Neural cell (in vitro differentiated cells): Measurements from ENCODE around the gene NTN3. TPM values are rescaled to one million over a fixed set of nuclear protein-coding genes. Genes with fewer than 3 reads are reported as not detected.

Experiments
- H2AFZ ChIP-seq: fragments of 200-600, 300-800 bp; sonication (generic), shearing (Covaris generic); 2 replicates; pipeline ENCODE4 v1.6.0; 2014; ENCODE audit warnings: low read depth, mild to moderate bottlenecking, antibody characterized with exemption, low read length, moderate library complexity
- H3F3A ChIP-seq: fragments of 200-600 bp; shearing (Covaris generic); 2 replicates; pipeline ENCODE4 v1.6.1; 2016; ENCODE audit warnings: mild to moderate bottlenecking, moderate library complexity, mixed read lengths, antibody characterized with exemption, low read length; ENCODE audit not compliant: insufficient read depth, poor library complexity, severe bottlenecking
- H3K27ac ChIP-seq: fragments of 200-600, 300-800 bp; sonication (generic), shearing (Covaris generic); 2 replicates; pipeline ENCODE4 v1.5.1; 2014; ENCODE audit warnings: mild to moderate bottlenecking, low read length, moderate library complexity
- H3K27me3 ChIP-seq: fragments of 300-800, 200-600 bp; sonication (generic), shearing (Covaris generic); 2 replicates; pipeline ENCODE4 v1.6.0; 2014; ENCODE audit warnings: mild to moderate bottlenecking, low read depth, low read length, moderate library complexity; ENCODE audit not compliant: insufficient read depth
- H3K36me3 ChIP-seq: fragments of 300-800, 200-600 bp; sonication (generic), shearing (Covaris generic); 2 replicates; pipeline ENCODE4 v1.5.1; 2014; ENCODE audit warnings: mild to moderate bottlenecking, antibody characterized with exemption, low read length, moderate library complexity; ENCODE audit not compliant: insufficient read depth
- H3K4me2 ChIP-seq: fragments of 300-800, 200-600 bp; sonication (generic), shearing (Covaris generic); 2 replicates; pipeline ENCODE4 v1.6.0; 2014; ENCODE audit warnings: mild to moderate bottlenecking, low read length
- H3K4me3 ChIP-seq: fragments of 300-800, 200-600 bp; sonication (generic), shearing (Covaris generic); 2 replicates; pipeline ENCODE4 v1.5.1; 2014; ENCODE audit warnings: mild to moderate bottlenecking, low read length, moderate library complexity
- H3K79me2 ChIP-seq: fragments of 200-600 bp; shearing (Covaris generic); replicated peaks from 2 replicates; pipeline ENCODE4 v1.6.0; 2014; ENCODE audit warnings: mild to moderate bottlenecking, low read length, moderate library complexity; ENCODE audit not compliant: insufficient read depth
- H3K9ac ChIP-seq: fragments of 300-800, 200-600 bp; sonication (generic), shearing (Covaris generic); 2 replicates; pipeline ENCODE4 v1.6.1; 2016; ENCODE audit warnings: mild to moderate bottlenecking, low read length, mixed read lengths
- H3K9me2 ChIP-seq: fragments of 200-600 bp; shearing (Covaris generic); 2 replicates; pipeline ENCODE4 v1.6.1; 2016; ENCODE audit warnings: mild to moderate bottlenecking, low read length, mixed read lengths; ENCODE audit not compliant: insufficient read depth
- H3K9me3 ChIP-seq: fragments of 200-600, 300-800 bp; sonication (generic), shearing (Covaris generic); 2 replicates; pipeline ENCODE4 v1.6.1; 2016; ENCODE audit warnings: mild to moderate bottlenecking, mixed run types, low read length, moderate library complexity, mixed read lengths
- H4K20me1 ChIP-seq: fragments of 200-600 bp; shearing (Covaris generic); 2 replicates; pipeline ENCODE4 v1.6.1; 2016; ENCODE audit warnings: mild to moderate bottlenecking, mixed run types; ENCODE audit not compliant: insufficient read depth
- CTCF ChIP-seq: fragments of 450-650 bp; IDR thresholded peaks from 2 replicates; pipeline ENCODE4 v1.5.1; 2014; ENCODE audit warnings: antibody characterized with exemption, mild to moderate bottlenecking, moderate library complexity; ENCODE audit not compliant: poor library complexity, severe bottlenecking
- EP300 ChIP-seq: fragments of 450-650 bp; conservative IDR thresholded peaks from 2 replicates; pipeline ENCODE4 v1.6.1; 2014; ENCODE audit warnings: antibody characterized with exemption, mild to moderate bottlenecking, moderate library complexity; ENCODE audit not compliant: poor library complexity, severe bottlenecking
- EZH2 ChIP-seq: fragments of 200-600, 300-800 bp; shearing (Covaris generic), sonication (generic); IDR thresholded peaks from 2 replicates; pipeline ENCODE4 v1.6.1; 2014; ENCODE audit warnings: antibody characterized with exemption, low read length, borderline replicate concordance, mild to moderate bottlenecking; ENCODE audit not compliant: insufficient read depth, poor library complexity, severe bottlenecking
- MXI1 ChIP-seq: fragments of 450-650 bp; conservative IDR thresholded peaks from 2 replicates; pipeline ENCODE4 v1.6.1; 2014; ENCODE audit warnings: antibody characterized with exemption, mild to moderate bottlenecking; ENCODE audit not compliant: poor library complexity, severe bottlenecking
- POLR2AphosphoS5 ChIP-seq: IDR thresholded peaks from 2 replicates; pipeline ENCODE4 v1.6.1; 2012
- RAD21 ChIP-seq: fragments of 450-650 bp; conservative IDR thresholded peaks from 2 replicates; pipeline ENCODE4 v1.6.1; 2014; ENCODE audit warnings: antibody characterized with exemption, mild to moderate bottlenecking, moderate library complexity
- REST ChIP-seq: IDR thresholded peaks from 2 replicates; pipeline ENCODE4 v1.6.1; 2012; ENCODE audit warnings: borderline replicate concordance
- SMC3 ChIP-seq: fragments of 450-650 bp; conservative IDR thresholded peaks from 2 replicates; pipeline ENCODE4 v1.6.1; 2014; ENCODE audit warnings: antibody characterized with exemption, mild to moderate bottlenecking, moderate library complexity; ENCODE audit not compliant: poor library complexity
- TAF1 ChIP-seq: IDR thresholded peaks from 2 replicates; pipeline ENCODE4 v1.6.1; 2012; ENCODE audit warnings: low read depth
- polyA plus RNA-seq: library from polyadenylated mRNA; depleted of rRNA; stranded (reverse); fragments of >200 nt; gene quantifications from 2 replicates; pipeline ENCODE4 v1.2.3, GENCODE V29; 2014

The NTN3 gene
- polyA plus RNA-seq, 1 donor from 2014 or later: 1.2 TPM

- Histone ChIP-seq H3K36me3 (no peaks in the 10 kb centered on the region), H3K27ac (no peak overlapping the region), H3K27me3 (peaks cover 6% of the 10 kb centered on the region), H3K4me3 (peak overlapping the region; percentile 53), H3K9me2 (no peaks in the 10 kb centered on the region), H2AFZ (no peak overlapping the region), H4K20me1 (no peaks in the 10 kb centered on the region), H3K79me2 (peaks cover 8% of the 10 kb centered on the region), H3K9me3 (no peaks in the 10 kb centered on the region), H3F3A (no peaks in the 10 kb centered on the region), H3K9ac (no peak overlapping the region), H3K4me2 (no peak overlapping the region)
- TF ChIP-seq POLR2AphosphoS5 (no peak), SMC3 (no peak), MXI1 (no peak), CTCF (no peak), REST (no peak), TAF1 (no peak), RAD21 (no peak), EZH2 (no peak), EP300 (no peak)
These were observed 1.9 kb downstream of the NTN3 start for GRCh38 chr16:2472885-2473445.

- Histone ChIP-seq H2AFZ (no peak overlapping the region), H4K20me1 (no peaks in the 10 kb centered on the region), H3K36me3 (no peaks in the 10 kb centered on the region), H3K4me2 (no peak overlapping the region), H3K9me2 (no peaks in the 10 kb centered on the region), H3K27me3 (peaks cover under 1% of the 10 kb centered on the region), H3F3A (no peaks in the 10 kb centered on the region), H3K9me3 (no peaks in the 10 kb centered on the region), H3K9ac (no peak overlapping the region), H3K4me3 (peak overlapping the region; percentile 53), H3K27ac (no peak overlapping the region), H3K79me2 (peaks cover 8% of the 10 kb centered on the region)
- TF ChIP-seq CTCF (no peak), EP300 (no peak), SMC3 (no peak), REST (no peak), TAF1 (no peak), POLR2AphosphoS5 (no peak), MXI1 (no peak), EZH2 (no peak), RAD21 (no peak)
These were observed 2.4 kb downstream of the NTN3 start for GRCh38 chr16:2473446-2473926.
